22Rv1 (cell line): ENCODE measurements around the gene USP12.

Experiments
- H3K27ac ChIP-seq: fragments of 450-650 bp; 2 replicates; pipeline ENCODE4 v1.5.1; 2017
- CTCF ChIP-seq: fragments of 450-650 bp; IDR thresholded peaks from 2 replicates; pipeline ENCODE4 v1.5.1; 2017; ENCODE audit warnings: mild to moderate bottlenecking
- ZFX ChIP-seq: fragments of 450-650 bp; IDR thresholded peaks from 2 replicates; pipeline ENCODE4 v1.6.1; 2017; ENCODE audit warnings: antibody characterized with exemption, borderline replicate concordance

USP12 gene

GRCh38 chr13:27160657-27161295 lies 10.8 kb downstream of the USP12 start:
- TF ChIP-seq ZFX (no peak), CTCF (no peak)
- no peak overlapping the region for H3K27ac ChIP-seq

GRCh38 chr13:27159806-27160563 lies 11.6 kb downstream of the USP12 start:
- TF ChIP-seq ZFX: no peak
- H3K27ac ChIP-seq: no peak overlapping the region

DNA sequence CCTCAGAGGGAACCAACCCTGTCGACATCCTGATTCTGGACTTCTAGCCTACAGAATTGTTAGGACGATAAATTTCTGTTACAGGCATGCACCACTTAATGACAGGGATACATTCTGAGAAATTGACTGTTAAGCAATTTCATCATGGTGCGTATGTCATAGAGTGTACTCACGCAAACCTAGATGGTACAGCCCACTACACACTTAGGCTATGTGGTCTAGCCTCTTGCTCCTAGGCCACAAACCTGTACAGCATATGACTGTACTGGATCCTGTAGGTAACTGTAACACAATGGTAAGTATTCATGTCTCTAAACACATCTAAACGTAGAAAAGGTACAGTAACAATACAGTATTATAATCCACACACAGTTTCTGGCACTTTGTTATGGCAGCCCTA lies 13.3 kb downstream of the USP12 start:
- TF ChIP-seq CTCF (no peak), ZFX (no peak)
- H3K27ac ChIP-seq: no peak overlapping the region

GRCh38 chr13:27151798-27152599 lies 19.6 kb downstream of the USP12 start:
- TF ChIP-seq CTCF (no peak), ZFX (no peak)
- no peak overlapping the region for H3K27ac ChIP-seq

- no peak overlapping the region for H3K27ac ChIP-seq
These were observed 21.9 kb downstream of the USP12 start for GRCh38 chr13:27149702-27150101.

DNA sequence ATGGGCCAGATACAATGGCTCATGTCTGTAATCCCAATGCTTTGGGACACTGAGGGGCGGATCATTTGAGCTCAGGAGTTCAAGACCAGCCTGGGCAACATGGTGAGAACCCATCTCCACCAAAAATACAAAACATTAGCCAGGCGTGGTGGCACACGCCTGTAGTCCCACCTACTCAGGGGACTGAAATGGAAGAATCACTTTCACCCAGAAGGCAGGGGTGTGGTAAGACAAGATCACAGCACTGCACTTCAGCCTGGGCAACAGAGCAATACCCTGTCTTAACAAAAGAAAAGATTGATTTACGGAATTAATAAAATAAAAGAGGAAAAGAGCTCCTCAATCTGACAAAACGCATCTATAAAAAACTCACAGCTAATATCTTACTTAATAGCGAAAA lies 22.7 kb downstream of the USP12 start:
- no peak overlapping the region for H3K27ac ChIP-seq
- TF ChIP-seq CTCF (no peak), ZFX (no peak)

More at GRCh38 chr13:27149702-27150101, 21.9 kb downstream of the USP12 start:
- TF ChIP-seq ZFX (no peak), CTCF (no peak)

DNA sequence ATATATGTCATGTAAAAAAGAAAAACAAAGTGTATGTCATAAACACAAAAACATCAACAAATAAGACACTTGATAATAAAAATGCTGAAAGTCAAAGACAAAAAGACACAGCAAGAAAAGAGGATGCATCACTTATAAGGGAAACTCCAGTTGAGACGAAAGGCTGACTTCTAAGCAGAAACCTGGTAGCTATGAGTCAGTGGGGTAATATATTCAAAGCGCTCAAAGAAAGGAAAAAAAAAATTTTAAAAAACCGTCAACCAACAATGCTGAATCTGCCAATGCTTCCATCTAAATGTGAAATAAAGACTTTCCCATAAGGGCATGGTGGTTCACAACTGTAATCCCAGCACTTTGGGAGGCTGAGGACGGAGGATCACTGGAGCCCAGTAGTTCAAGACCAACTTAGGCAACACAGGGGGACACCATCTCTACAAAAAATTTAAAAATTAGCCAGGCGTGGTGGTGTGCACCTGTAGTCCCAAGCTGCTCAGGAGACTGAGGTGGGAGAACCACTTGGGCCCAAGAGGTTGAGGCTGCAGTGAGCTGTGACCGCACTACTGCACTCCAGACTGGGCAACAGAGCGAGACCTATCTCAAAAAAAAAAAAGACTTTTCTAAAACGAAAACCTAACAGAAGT lies 24.0 kb downstream of the USP12 start:
- no peak overlapping the region for H3K27ac ChIP-seq

More for the DNA sequence above, 24.0 kb downstream of the USP12 start:
- no peak for TF ChIP-seq CTCF
- TF ChIP-seq ZFX: no peak
